Ectodermal cell (in vitro differentiated cells): Measurements from ENCODE around the gene TSPAN18.

ENCODE experiments used
- H3K27ac ChIP-seq: 2 replicates; pipeline ENCODE4 v1.7.0; 2013; ENCODE audit warnings: mild to moderate bottlenecking, low read depth, low read length; ENCODE audit not compliant: insufficient read depth, poor library complexity, severe bottlenecking
- H3K27me3 ChIP-seq: 2 replicates; pipeline ENCODE4 v1.7.0; 2013; ENCODE audit warnings: mild to moderate bottlenecking, low read length; ENCODE audit not compliant: insufficient read depth, control insufficient read depth, poor library complexity, severe bottlenecking
- H3K36me3 ChIP-seq: one replicate; pipeline ENCODE4 v1.7.0; 2013; ENCODE audit warnings: low read length; ENCODE audit not compliant: control insufficient read depth, insufficient read depth
- H3K4me1 ChIP-seq: one replicate; pipeline ENCODE4 v1.7.0; 2013; ENCODE audit warnings: low read length; ENCODE audit not compliant: control insufficient read depth, insufficient read depth
- H3K4me3 ChIP-seq: 2 replicates; pipeline ENCODE4 v1.7.0; 2013; ENCODE audit warnings: low read depth, low read length, control low read depth; ENCODE audit not compliant: insufficient read depth
- H3K9me3 ChIP-seq: 2 replicates; pipeline ENCODE4 v1.7.0; 2013; ENCODE audit warnings: mild to moderate bottlenecking, low read length, moderate library complexity; ENCODE audit not compliant: control insufficient read depth
- WGBS, 2 experiments: methylation state at CpG; one replicate each; pipeline ENCODE4 v1.1.7; 2013; ENCODE audit warnings: missing lambda C conversion rate in 2 of 2; 5-methylcytosine and 5-hydroxymethylcytosine counted together

TSPAN18 gene

GRCh38 chr11:44960200-44960845, 233.6 kb downstream of the TSPAN18 start:
- Histone ChIP-seq H3K4me3 (no peak overlapping the region), H3K27me3 (peaks cover 11% of the 10 kb centered on the region), H3K4me1 (peaks cover 53% of the 10 kb centered on the region), H3K27ac (no peak overlapping the region), H3K36me3 (no peaks in the 10 kb centered on the region), H3K9me3 (no peaks in the 10 kb centered on the region)
- 16 to 21% methylated on average over 7 of the region's 7 CpGs for WGBS, 2 experiments

GRCh38 chr11:44962464-44962863, 235.7 kb downstream of the TSPAN18 start:
- Histone ChIP-seq H3K4me3 (no peak overlapping the region), H3K27ac (no peak overlapping the region), H3K4me1 (peaks cover 46% of the 10 kb centered on the region), H3K27me3 (peaks cover 3% of the 10 kb centered on the region), H3K36me3 (no peaks in the 10 kb centered on the region), H3K9me3 (no peaks in the 10 kb centered on the region)
- 80 to 83% methylated on average over 3 of the region's 3 CpGs for WGBS, 2 experiments

- H3K27ac ChIP-seq: peak overlapping the region; percentile 44
- no peaks in the 10 kb centered on the region for H3K36me3 ChIP-seq
- H3K9me3 ChIP-seq: no peaks in the 10 kb centered on the region
- H3K27me3 ChIP-seq: no peaks in the 10 kb centered on the region
- H3K4me1 ChIP-seq: peaks cover 45% of the 10 kb centered on the region
- H3K4me3 ChIP-seq: no peak overlapping the region
- WGBS, 2 experiments: 23% methylated on average over 7 of the region's 7 CpGs
Measured at GRCh38 chr11:44963136-44963535, 236.4 kb downstream of the TSPAN18 start.

- peak overlapping the region; percentile 69 for H3K27ac ChIP-seq
- H3K27me3 ChIP-seq: no peaks in the 10 kb centered on the region
- WGBS, 2 experiments: 88 to 90% methylated on average over 5 of the region's 5 CpGs
- H3K4me1 ChIP-seq: peaks cover 45% of the 10 kb centered on the region
- H3K36me3 ChIP-seq: no peaks in the 10 kb centered on the region
- H3K4me3 ChIP-seq: no peak overlapping the region
- H3K9me3 ChIP-seq: no peaks in the 10 kb centered on the region
Measured at GRCh38 chr11:44963948-44964347, 237.2 kb downstream of the TSPAN18 start.

- H3K4me1 ChIP-seq: peaks cover 49% of the 10 kb centered on the region
- 45 to 47% methylated on average over 9 of the region's 9 CpGs for WGBS, 2 experiments
- H3K27me3 ChIP-seq: no peaks in the 10 kb centered on the region
- H3K36me3 ChIP-seq: no peaks in the 10 kb centered on the region
- no peaks in the 10 kb centered on the region for H3K9me3 ChIP-seq
- no peak overlapping the region for H3K4me3 ChIP-seq
- H3K27ac ChIP-seq: peak overlapping the region; percentile 69
Measured at GRCh38 chr11:44964526-44965209, 237.9 kb downstream of the TSPAN18 start.

GRCh38 chr11:44966694-44967093, 239.9 kb downstream of the TSPAN18 start:
- H3K36me3 ChIP-seq: no peaks in the 10 kb centered on the region
- WGBS, 2 experiments: 89 to 90% methylated on average over 6 of the region's 6 CpGs
- no peak overlapping the region for H3K27ac ChIP-seq

GRCh38 chr11:44967930-44968496, 241.3 kb downstream of the TSPAN18 start:
- WGBS, 2 experiments: 82 to 92% methylated on average over 3 of the region's 3 CpGs
- no peaks in the 10 kb centered on the region for H3K27me3 ChIP-seq

More at GRCh38 chr11:44966694-44967093, 239.9 kb downstream of the TSPAN18 start:
- Histone ChIP-seq H3K9me3 (no peaks in the 10 kb centered on the region), H3K4me3 (no peak overlapping the region), H3K27me3 (no peaks in the 10 kb centered on the region), H3K4me1 (peaks cover 40% of the 10 kb centered on the region)

GRCh38 chr11:44968510-44968909, 241.7 kb downstream of the TSPAN18 start:
- 96 to 97% methylated on average over 3 of the region's 3 CpGs for WGBS, 2 experiments
- no peak overlapping the region for H3K4me3 ChIP-seq
- H3K36me3 ChIP-seq: no peaks in the 10 kb centered on the region
- peaks cover 22% of the 10 kb centered on the region for H3K4me1 ChIP-seq
- no peak overlapping the region for H3K27ac ChIP-seq
- no peaks in the 10 kb centered on the region for H3K27me3 ChIP-seq
- no peaks in the 10 kb centered on the region for H3K9me3 ChIP-seq

More at GRCh38 chr11:44967930-44968496, 241.3 kb downstream of the TSPAN18 start:
- H3K4me1 ChIP-seq: peaks cover 27% of the 10 kb centered on the region
- no peak overlapping the region for H3K4me3 ChIP-seq
- no peaks in the 10 kb centered on the region for H3K9me3 ChIP-seq
- H3K27ac ChIP-seq: no peak overlapping the region
- no peaks in the 10 kb centered on the region for H3K36me3 ChIP-seq

GRCh38 chr11:44969651-44970252, 243.0 kb downstream of the TSPAN18 start:
- peaks cover 25% of the 10 kb centered on the region for H3K4me1 ChIP-seq
- H3K9me3 ChIP-seq: no peaks in the 10 kb centered on the region
- no peaks in the 10 kb centered on the region for H3K27me3 ChIP-seq
- H3K27ac ChIP-seq: no peak overlapping the region
- H3K36me3 ChIP-seq: no peaks in the 10 kb centered on the region
- no peak overlapping the region for H3K4me3 ChIP-seq
- WGBS, 2 experiments: 87 to 90% methylated on average over 12 of the region's 12 CpGs

- WGBS, 2 experiments: 91 to 94% methylated on average over 6 of the region's 6 CpGs
- H3K4me3 ChIP-seq: no peak overlapping the region
- H3K36me3 ChIP-seq: no peaks in the 10 kb centered on the region
- peaks cover 22% of the 10 kb centered on the region for H3K4me1 ChIP-seq
- H3K9me3 ChIP-seq: no peaks in the 10 kb centered on the region
- no peaks in the 10 kb centered on the region for H3K27me3 ChIP-seq
- H3K27ac ChIP-seq: no peak overlapping the region
Measured at GRCh38 chr11:44970293-44970692, 243.5 kb downstream of the TSPAN18 start.
